Measurements from ENCODE around the gene RHBDF1. TPM values are rescaled to one million over a fixed set of nuclear protein-coding genes. Genes with fewer than 3 reads are reported as not detected.

The RHBDF1 gene
- total and polyA plus RNA-seq, 2 experiments from 2014 or later = 22.6 to 24.5 TPM

GRCh38 chr16:86483-86952 lies 14.1 kb upstream of the RHBDF1 start (continued):
- TF ChIP-seq, protein P1, sequence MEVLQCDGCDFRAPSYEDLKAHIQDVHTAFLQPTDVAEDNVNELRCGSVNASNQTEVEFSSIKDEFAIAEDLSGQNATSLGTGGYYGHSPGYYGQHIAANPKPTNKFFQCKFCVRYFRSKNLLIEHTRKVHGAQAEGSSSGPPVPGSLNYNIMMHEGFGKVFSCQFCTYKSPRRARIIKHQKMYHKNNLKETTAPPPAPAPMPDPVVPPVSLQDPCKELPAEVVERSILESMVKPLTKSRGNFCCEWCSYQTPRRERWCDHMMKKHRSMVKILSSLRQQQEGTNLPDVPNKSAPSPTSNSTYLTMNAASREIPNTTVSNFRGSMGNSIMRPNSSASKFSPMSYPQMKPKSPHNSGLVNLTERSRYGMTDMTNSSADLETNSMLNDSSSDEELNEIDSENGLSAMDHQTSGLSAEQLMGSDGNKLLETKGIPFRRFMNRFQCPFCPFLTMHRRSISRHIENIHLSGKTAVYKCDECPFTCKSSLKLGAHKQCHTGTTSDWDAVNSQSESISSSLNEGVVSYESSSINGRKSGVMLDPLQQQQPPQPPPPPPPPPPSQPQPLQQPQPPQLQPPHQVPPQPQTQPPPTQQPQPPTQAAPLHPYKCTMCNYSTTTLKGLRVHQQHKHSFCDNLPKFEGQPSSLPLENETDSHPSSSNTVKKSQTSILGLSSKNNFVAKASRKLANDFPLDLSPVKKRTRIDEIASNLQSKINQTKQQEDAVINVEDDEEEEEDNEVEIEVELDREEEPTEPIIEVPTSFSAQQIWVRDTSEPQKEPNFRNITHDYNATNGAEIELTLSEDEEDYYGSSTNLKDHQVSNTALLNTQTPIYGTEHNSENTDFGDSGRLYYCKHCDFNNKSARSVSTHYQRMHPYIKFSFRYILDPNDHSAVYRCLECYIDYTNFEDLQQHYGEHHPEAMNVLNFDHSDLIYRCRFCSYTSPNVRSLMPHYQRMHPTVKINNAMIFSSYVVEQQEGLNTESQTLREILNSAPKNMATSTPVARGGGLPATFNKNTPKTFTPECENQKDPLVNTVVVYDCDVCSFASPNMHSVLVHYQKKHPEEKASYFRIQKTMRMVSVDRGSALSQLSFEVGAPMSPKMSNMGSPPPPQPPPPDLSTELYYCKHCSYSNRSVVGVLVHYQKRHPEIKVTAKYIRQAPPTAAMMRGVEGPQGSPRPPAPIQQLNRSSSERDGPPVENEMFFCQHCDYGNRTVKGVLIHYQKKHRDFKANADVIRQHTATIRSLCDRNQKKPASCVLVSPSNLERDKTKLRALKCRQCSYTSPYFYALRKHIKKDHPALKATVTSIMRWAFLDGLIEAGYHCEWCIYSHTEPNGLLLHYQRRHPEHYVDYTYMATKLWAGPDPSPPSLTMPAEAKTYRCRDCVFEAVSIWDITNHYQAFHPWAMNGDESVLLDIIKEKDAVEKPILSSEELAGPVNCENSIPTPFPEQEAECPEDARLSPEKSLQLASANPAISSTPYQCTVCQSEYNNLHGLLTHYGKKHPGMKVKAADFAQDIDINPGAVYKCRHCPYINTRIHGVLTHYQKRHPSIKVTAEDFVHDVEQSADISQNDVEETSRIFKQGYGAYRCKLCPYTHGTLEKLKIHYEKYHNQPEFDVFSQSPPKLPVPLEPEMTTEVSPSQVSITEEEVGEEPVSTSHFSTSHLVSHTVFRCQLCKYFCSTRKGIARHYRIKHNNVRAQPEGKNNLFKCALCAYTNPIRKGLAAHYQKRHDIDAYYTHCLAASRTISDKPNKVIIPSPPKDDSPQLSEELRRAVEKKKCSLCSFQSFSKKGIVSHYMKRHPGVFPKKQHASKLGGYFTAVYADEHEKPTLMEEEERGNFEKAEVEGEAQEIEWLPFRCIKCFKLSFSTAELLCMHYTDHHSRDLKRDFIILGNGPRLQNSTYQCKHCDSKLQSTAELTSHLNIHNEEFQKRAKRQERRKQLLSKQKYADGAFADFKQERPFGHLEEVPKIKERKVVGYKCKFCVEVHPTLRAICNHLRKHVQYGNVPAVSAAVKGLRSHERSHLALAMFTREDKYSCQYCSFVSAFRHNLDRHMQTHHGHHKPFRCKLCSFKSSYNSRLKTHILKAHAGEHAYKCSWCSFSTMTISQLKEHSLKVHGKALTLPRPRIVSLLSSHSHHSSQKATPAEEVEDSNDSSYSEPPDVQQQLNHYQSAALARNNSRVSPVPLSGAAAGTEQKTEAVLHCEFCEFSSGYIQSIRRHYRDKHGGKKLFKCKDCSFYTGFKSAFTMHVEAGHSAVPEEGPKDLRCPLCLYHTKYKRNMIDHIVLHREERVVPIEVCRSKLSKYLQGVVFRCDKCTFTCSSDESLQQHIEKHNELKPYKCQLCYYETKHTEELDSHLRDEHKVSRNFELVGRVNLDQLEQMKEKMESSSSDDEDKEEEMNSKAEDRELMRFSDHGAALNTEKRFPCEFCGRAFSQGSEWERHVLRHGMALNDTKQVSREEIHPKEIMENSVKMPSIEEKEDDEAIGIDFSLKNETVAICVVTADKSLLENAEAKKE (CRISPR knock-in tag; IDR thresholded peaks at IDR 0.05) = no peak

GRCh38 chr16:85865-86264 lies 13.4 kb upstream of the RHBDF1 start:
- Mint-ChIP-seq H3K4me1 (peaks cover 8% of the 10 kb centered on the region), H3K27me3 (ENCODE audit: insufficient read depth, low read depth, poor library complexity) (peaks cover 10% of the 10 kb centered on the region), H3K4me3 (no peak overlapping the region), H3K9me3 (no peaks in the 10 kb centered on the region), H3K27ac (no peak overlapping the region), H3K36me3 (ENCODE audit: low read depth) (peaks cover 24% of the 10 kb centered on the region)
- Histone ChIP-seq H3K36me3 (ENCODE audit: insufficient read depth) (no peaks in the 10 kb centered on the region), H3K4me3 (no peak overlapping the region), H3K4me2 (no peak overlapping the region), H3K9me2 (ENCODE audit: insufficient read depth) (no peaks in the 10 kb centered on the region), H3K27ac (ENCODE audit: low read depth) (no peak overlapping the region), H3K27me3 (ENCODE audit: insufficient read depth) (no peaks in the 10 kb centered on the region), H3K79me2 (replicated peaks; ENCODE audit: insufficient read depth) (no peaks in the 10 kb centered on the region), H4K20me1 (replicated peaks; ENCODE audit: insufficient read depth) (no peaks in the 10 kb centered on the region; the same call in 1 of the 2 replicates), H3F3A (replicated peaks; ENCODE audit: low read depth) (no peaks in the 10 kb centered on the region), H2AFZ (no peak overlapping the region), H3K4me1 (ENCODE audit: insufficient read depth) (no peaks in the 10 kb centered on the region; the same call in 1 of the 2 replicates)
- ATAC-seq (no peak), DNase-seq (ENCODE audit: low spot score) (no peak)
- TF ChIP-seq POLR2AphosphoS5 (IDR thresholded peaks at IDR 0.05; ENCODE audit: low read depth) = no peak
- TF ChIP-seq, protein P1 (CRISPR knock-in tag; IDR thresholded peaks at IDR 0.05) = no peak
- TF ChIP-seq, protein P2, sequence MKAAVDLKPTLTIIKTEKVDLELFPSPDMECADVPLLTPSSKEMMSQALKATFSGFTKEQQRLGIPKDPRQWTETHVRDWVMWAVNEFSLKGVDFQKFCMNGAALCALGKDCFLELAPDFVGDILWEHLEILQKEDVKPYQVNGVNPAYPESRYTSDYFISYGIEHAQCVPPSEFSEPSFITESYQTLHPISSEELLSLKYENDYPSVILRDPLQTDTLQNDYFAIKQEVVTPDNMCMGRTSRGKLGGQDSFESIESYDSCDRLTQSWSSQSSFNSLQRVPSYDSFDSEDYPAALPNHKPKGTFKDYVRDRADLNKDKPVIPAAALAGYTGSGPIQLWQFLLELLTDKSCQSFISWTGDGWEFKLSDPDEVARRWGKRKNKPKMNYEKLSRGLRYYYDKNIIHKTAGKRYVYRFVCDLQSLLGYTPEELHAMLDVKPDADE (IDR thresholded peaks at IDR 0.05) = no peak
- TF ChIP-seq EZH2phosphoT487 (IDR thresholded peaks at IDR 0.05; ENCODE audit: unreplicated experiment) = no peak
- TF ChIP-seq JUNB (IDR thresholded peaks at IDR 0.05; ENCODE audit: unreplicated experiment) = no peak
- no peak for TF ChIP-seq NANOG (IDR thresholded peaks at IDR 0.05; ENCODE audit: borderline replicate concordance)
- TF ChIP-seq CREB1 (CRISPR knock-in tag; IDR thresholded peaks at IDR 0.05; ENCODE audit: low read depth) = no peak
- TF ChIP-seq ZNF114 (CRISPR knock-in tag; IDR thresholded peaks at IDR 0.05) = no peak
- TF ChIP-seq EZH2 (IDR thresholded peaks at IDR 0.05; ENCODE audit: low read depth, unreplicated experiment) = no peak

Measured in GM23338 (cell line).